Neuronal stem cell (in vitro differentiated cells): Measurements from ENCODE around the gene COG5.
"Not testable (repeated sequence)": the region's sequence is repeated elsewhere in the genome, so short reads cannot be mapped to it uniquely, and the experiment has no call there.

Source experiments
- DNase-seq: peaks from one replicate; pipeline ENCODE4 v3.0.0-alpha.2; 2013; ENCODE audit warnings: low spot score
- H2AFZ ChIP-seq: one replicate; pipeline ENCODE4 v1.6.1; 2013; ENCODE audit warnings: mild to moderate bottlenecking, low read length, inconsistent platforms
- H2AK5ac ChIP-seq: 2 replicates; pipeline ENCODE4 v1.6.1; 2013; ENCODE audit warnings: low read depth, mild to moderate bottlenecking, inconsistent platforms, low read length, moderate library complexity, mixed read lengths
- H2BK120ac ChIP-seq: 2 replicates; pipeline ENCODE4 v1.6.1; 2013; ENCODE audit warnings: low read depth, mild to moderate bottlenecking, inconsistent platforms, low read length, moderate library complexity, mixed read lengths
- H2BK12ac ChIP-seq: one replicate; pipeline ENCODE4 v1.6.1; 2013; ENCODE audit warnings: low read length, inconsistent platforms
- H2BK15ac ChIP-seq: 2 replicates; pipeline ENCODE4 v1.6.1; 2013; ENCODE audit warnings: mild to moderate bottlenecking, low read length, inconsistent platforms, mixed read lengths
- H2BK5ac ChIP-seq: one replicate; pipeline ENCODE4 v1.6.1; 2013; ENCODE audit warnings: inconsistent platforms, mild to moderate bottlenecking, low read length, moderate library complexity
- H3K14ac ChIP-seq: one replicate; pipeline ENCODE4 v1.6.1; 2013; ENCODE audit warnings: low read length, inconsistent platforms
- H3K18ac ChIP-seq: 2 replicates; pipeline ENCODE4 v1.6.1; 2013; ENCODE audit warnings: low read length, inconsistent platforms
- H3K23ac ChIP-seq: 2 replicates; pipeline ENCODE4 v1.6.1; 2013; ENCODE audit warnings: low read depth, mild to moderate bottlenecking, mixed read lengths, low read length, inconsistent platforms; ENCODE audit not compliant: poor library complexity
- H3K27ac ChIP-seq: replicated peaks from 3 replicates; pipeline ENCODE4 v1.5.1; 2013; ENCODE audit warnings: low read length, inconsistent platforms
- H3K27me3 ChIP-seq, 3 experiments: 2 replicates each; pipeline ENCODE4 v1.6.1; 2013; ENCODE audit warnings: low read length in 3 of 3, mild to moderate bottlenecking in 2 of 3, inconsistent platforms in 1 of 3, low read depth in 1 of 3, mixed read lengths in 1 of 3, moderate library complexity in 1 of 3; ENCODE audit not compliant: control insufficient read depth in 3 of 3, insufficient read depth in 3 of 3
- H3K36me3 ChIP-seq, 2 donors: replicated peaks in 1 of 2; 2 replicates each; pipeline ENCODE4 v1.6.1; 2013; ENCODE audit warnings: low read length in 2 of 2; ENCODE audit not compliant: control insufficient read depth in 2 of 2, insufficient read depth in 2 of 2
- H3K4ac ChIP-seq: 2 replicates; pipeline ENCODE4 v1.6.1; 2013; ENCODE audit warnings: inconsistent platforms, mild to moderate bottlenecking, low read length, moderate library complexity
- H3K4me1 ChIP-seq, 2 donors: 1 replicate in 1 of 2; 2 replicates in 1 of 2; pipeline ENCODE4 v1.6.1; 2013; ENCODE audit warnings: low read length in 2 of 2, low read depth in 1 of 2; ENCODE audit not compliant: control insufficient read depth in 2 of 2, insufficient read depth in 1 of 2
- H3K4me2 ChIP-seq: one replicate; pipeline ENCODE4 v1.6.1; 2013; ENCODE audit warnings: mild to moderate bottlenecking, low read length, inconsistent platforms; ENCODE audit not compliant: insufficient read depth, poor library complexity, severe bottlenecking
- H3K4me3 ChIP-seq, 2 donors: 2 replicates each; pipeline ENCODE4 v1.5.1; 2013; ENCODE audit warnings: low read length in 2 of 2, mild to moderate bottlenecking in 2 of 2, inconsistent platforms in 1 of 2, moderate library complexity in 1 of 2
- H3K79me1 ChIP-seq: one replicate; pipeline ENCODE4 v1.6.1; 2013; ENCODE audit warnings: low read depth, mild to moderate bottlenecking, inconsistent platforms, low read length, moderate library complexity
- H3K9ac ChIP-seq: one replicate; pipeline ENCODE4 v1.6.1; 2013; ENCODE audit warnings: mild to moderate bottlenecking, low read depth, low read length, inconsistent platforms; ENCODE audit not compliant: poor library complexity
- H3K9me3 ChIP-seq, 2 donors: replicated peaks in 1 of 2; 2 replicates each; pipeline versions ENCODE3 to v1.6.1; 2013; ENCODE audit warnings: low read length in 2 of 2, mild to moderate bottlenecking in 2 of 2, inconsistent platforms in 1 of 2, low read depth in 1 of 2, mixed read lengths in 1 of 2, moderate library complexity in 1 of 2; ENCODE audit not compliant: control insufficient read depth in 2 of 2, insufficient read depth in 1 of 2
- H4K8ac ChIP-seq: one replicate; pipeline ENCODE4 v1.6.1; 2013; ENCODE audit warnings: low read depth, mild to moderate bottlenecking, inconsistent platforms, low read length, moderate library complexity
- H4K91ac ChIP-seq: one replicate; pipeline ENCODE4 v1.6.1; 2013; ENCODE audit warnings: low read length, low read depth, mild to moderate bottlenecking, inconsistent platforms; ENCODE audit not compliant: poor library complexity
- WGBS, 2 donors: extraction: QIAGEN DNeasy Blood & Tissue Kit; methylation state at CpG; one replicate each; pipeline ENCODE4 v1.1.7; 2013; ENCODE audit warnings: missing lambda C conversion rate in 2 of 2, mixed read lengths in 1 of 2; ENCODE audit not compliant: insufficient read length in 2 of 2, insufficient replicate concordance in 1 of 2; ENCODE audit errors: extremely low coverage in 2 of 2; 5-methylcytosine and 5-hydroxymethylcytosine counted together

The COG5 gene

DNA sequence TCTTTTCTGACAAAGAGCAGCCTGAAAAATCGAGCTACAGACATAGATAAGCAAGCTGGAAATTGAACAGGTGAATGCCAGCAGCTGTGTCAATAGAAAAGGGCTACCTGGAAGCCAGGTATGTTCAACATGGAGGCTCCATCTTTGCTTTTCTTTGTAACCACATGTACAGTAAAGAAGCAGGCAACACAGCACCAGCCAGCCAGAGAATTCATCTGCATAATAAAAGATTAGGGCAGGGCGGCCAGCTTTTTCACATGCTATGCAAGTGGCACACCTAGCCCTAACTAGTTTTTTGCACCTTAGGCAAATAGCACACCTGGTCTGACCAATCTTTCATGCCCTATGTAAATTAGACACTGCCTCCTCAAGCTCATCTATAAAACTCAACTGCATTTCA lies 25.7 kb downstream of the COG5 start:
- H3K4me1 ChIP-seq: no peaks in the 10 kb centered on the region
- H3K9ac ChIP-seq: no peak overlapping the region
- H3K36me3 ChIP-seq: peaks cover 2 to 9% of the 10 kb centered on the region in 2 donors
- H2AK5ac ChIP-seq: no peak overlapping the region
- H2BK15ac ChIP-seq: no peak overlapping the region
- H2BK120ac ChIP-seq: no peak overlapping the region
- no peak overlapping the region for H3K18ac ChIP-seq
- no peaks in the 10 kb centered on the region for H3K27me3 ChIP-seq
- H3K79me1 ChIP-seq: no peaks in the 10 kb centered on the region
- H2BK12ac ChIP-seq: no peak overlapping the region
- no peak overlapping the region for H3K14ac ChIP-seq
- no peak overlapping the region for H3K27ac ChIP-seq
- H3K4me2 ChIP-seq: no peak overlapping the region
- peaks cover 0 to 5% of the 10 kb centered on the region in 2 donors for H3K9me3 ChIP-seq
- no peak for DNase-seq
- H3K4me3 ChIP-seq: no peak overlapping the region
- H4K8ac ChIP-seq: no peak overlapping the region
- H3K4ac ChIP-seq: no peak overlapping the region
- H2BK5ac ChIP-seq: no peak overlapping the region
- H3K23ac ChIP-seq: no peak overlapping the region
- WGBS, 2 donors: no CpG with 5 or more reads among the region's 2 CpGs
- no peak overlapping the region for H4K91ac ChIP-seq
- H2AFZ ChIP-seq: no peak overlapping the region

DNA sequence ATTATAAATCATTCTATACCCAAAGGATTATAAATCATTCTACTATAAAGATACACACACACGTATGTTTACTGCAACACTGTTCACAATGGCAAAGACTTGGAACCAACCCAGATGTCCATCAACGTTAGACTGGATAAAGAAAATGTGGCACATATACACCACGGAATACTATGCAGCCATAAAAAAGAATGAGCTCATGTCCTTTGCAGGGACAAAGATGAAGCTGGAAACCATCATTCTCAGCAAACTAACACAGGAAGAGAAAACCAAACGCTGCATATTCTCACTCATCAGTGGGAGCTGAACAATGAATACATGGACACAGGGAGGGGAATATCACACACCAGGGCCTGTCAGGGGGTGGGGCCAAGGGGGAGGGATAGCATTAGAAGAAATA lies 26.5 kb downstream of the COG5 start:
- not testable (repeated sequence) for H2AK5ac ChIP-seq, H3K36me3 ChIP-seq, H3K4me1 ChIP-seq, H2BK12ac ChIP-seq, H3K23ac ChIP-seq, H3K9ac ChIP-seq, H3K18ac ChIP-seq, H4K91ac ChIP-seq, H3K4me2 ChIP-seq, H2BK15ac ChIP-seq, H3K79me1 ChIP-seq, H4K8ac ChIP-seq, DNase-seq, H3K27me3 ChIP-seq, H3K14ac ChIP-seq, H3K4ac ChIP-seq, H3K27ac ChIP-seq, H3K9me3 ChIP-seq, H2BK5ac ChIP-seq, H2BK120ac ChIP-seq, H3K4me3 ChIP-seq, H2AFZ ChIP-seq
- no CpG with 5 or more reads among the region's 4 CpGs for WGBS, 2 donors

GRCh38 chr7:107534139-107534538 lies 29.6 kb downstream of the COG5 start:
- Histone ChIP-seq H3K4ac (no peak overlapping the region), H2AFZ (no peak overlapping the region), H3K4me1 (no peaks in the 10 kb centered on the region), H3K9ac (no peak overlapping the region), H3K79me1 (no peaks in the 10 kb centered on the region), H2BK12ac (no peak overlapping the region), H2BK120ac (no peak overlapping the region), H3K14ac (no peak overlapping the region), H3K18ac (no peak overlapping the region), H2BK15ac (no peak overlapping the region), H3K4me3 (no peak overlapping the region), H2BK5ac (no peak overlapping the region), H4K91ac (no peak overlapping the region), H3K9me3 (peaks cover 0 to 5% of the 10 kb centered on the region in 2 donors), H4K8ac (no peak overlapping the region), H3K4me2 (no peak overlapping the region), H3K36me3 (peaks cover 0 to 2% of the 10 kb centered on the region in 2 donors), H2AK5ac (no peak overlapping the region), H3K23ac (no peak overlapping the region), H3K27me3 (no peaks in the 10 kb centered on the region), H3K27ac (no peak overlapping the region)
- no peak for DNase-seq

- peaks cover 0 to 10% of the 10 kb centered on the region in 2 donors for H3K36me3 ChIP-seq
- H3K18ac ChIP-seq: no peak overlapping the region
- no peak overlapping the region for H3K27ac ChIP-seq
- no peaks in the 10 kb centered on the region for H3K4me1 ChIP-seq
- no peak overlapping the region for H3K23ac ChIP-seq
- H2AFZ ChIP-seq: no peak overlapping the region
- no peak overlapping the region for H3K4ac ChIP-seq
- no peak overlapping the region for H2BK12ac ChIP-seq
- no peak overlapping the region for H3K4me3 ChIP-seq
- no peak overlapping the region for H4K91ac ChIP-seq
- H2AK5ac ChIP-seq: no peak overlapping the region
- no peak overlapping the region for H2BK15ac ChIP-seq
- no peak overlapping the region for H2BK120ac ChIP-seq
- H4K8ac ChIP-seq: no peak overlapping the region
- H3K9me3 ChIP-seq: peaks cover 0 to 5% of the 10 kb centered on the region in 2 donors
- H3K14ac ChIP-seq: no peak overlapping the region
- no peak overlapping the region for H3K9ac ChIP-seq
- H3K27me3 ChIP-seq: no peaks in the 10 kb centered on the region
- H3K79me1 ChIP-seq: no peaks in the 10 kb centered on the region
- H3K4me2 ChIP-seq: no peak overlapping the region
- no peak for DNase-seq
- H2BK5ac ChIP-seq: no peak overlapping the region
Measured at GRCh38 chr7:107530751-107531150, 33.0 kb downstream of the COG5 start.
